HG03159 (cell line): ENCODE data around the gene MYO3B.

Source experiments
- ATAC-seq: cut with Tn5 transposase; IDR thresholded peaks from one replicate; pipeline ENCODE4 v1.9.1; 2021; ENCODE audit warnings: mild to moderate bottlenecking, moderate library complexity; ENCODE audit not compliant: unreplicated experiment

MYO3B gene

DNA sequence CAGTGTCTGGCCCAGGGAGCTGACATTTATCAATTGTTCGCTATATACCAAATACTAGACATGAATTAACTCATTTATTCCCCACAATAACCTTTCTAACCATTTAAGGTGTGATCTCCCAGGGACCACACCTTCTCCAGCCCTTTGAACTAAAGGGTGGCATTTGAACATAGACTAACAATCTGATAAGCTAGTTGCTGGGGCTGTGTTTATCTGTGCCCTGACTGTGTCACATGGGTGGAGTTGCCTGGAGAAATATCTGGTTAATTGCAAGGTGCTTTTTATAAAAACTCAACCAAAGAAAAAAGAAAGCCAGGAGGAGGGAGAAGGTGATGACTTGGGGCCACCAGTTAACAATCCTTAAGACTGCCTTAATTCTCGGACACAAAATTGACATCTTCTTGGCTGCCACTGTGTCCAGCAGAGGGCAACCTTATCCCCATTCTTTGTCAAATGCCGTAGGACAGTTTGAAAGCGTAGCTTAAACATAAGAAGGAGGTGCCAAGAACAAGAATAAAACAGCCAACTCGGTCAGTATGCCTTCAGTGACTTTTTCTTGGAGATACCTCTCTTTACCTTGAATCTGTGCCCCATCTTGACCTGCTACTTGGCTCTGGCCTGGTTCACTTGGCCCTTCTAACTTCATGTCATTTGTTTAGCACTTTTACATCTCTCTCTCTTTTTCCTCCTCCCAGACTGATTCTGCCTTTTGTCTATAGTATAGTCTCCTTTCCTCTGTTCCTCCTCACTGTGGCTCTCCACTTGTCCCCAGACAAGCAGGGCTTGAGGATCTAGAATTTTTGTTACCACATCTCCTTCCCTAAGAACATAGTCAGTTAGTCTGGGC lies 183.4 kb downstream of the MYO3B start:
- no peak for ATAC-seq

DNA sequence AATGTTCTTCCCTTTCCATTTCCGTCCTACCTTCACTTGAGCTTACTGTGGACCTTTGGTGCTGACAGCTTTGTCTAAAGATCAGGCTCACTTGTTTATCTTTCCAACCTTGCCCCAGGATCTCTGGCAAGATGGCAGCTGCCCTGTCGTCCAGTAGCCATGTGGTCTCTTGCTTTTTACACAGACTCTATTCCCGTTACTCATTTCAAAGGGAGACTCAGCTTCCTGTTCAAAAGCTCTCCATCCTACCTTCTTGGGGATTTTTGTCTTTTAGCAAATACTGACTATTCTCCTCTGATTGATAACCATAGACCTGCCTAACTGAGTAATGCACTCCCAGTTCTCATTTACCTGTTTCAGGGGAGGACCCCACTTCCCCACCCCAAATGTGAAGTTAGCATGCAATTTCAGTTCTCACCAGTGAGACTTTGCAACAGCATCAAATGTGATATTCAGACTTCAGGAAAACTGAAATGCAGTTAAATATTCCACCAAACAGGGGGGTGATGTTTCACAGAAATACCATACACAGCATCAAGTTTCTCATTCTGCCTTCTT lies 184.4 kb downstream of the MYO3B start:
- ATAC-seq, result no peak

DNA sequence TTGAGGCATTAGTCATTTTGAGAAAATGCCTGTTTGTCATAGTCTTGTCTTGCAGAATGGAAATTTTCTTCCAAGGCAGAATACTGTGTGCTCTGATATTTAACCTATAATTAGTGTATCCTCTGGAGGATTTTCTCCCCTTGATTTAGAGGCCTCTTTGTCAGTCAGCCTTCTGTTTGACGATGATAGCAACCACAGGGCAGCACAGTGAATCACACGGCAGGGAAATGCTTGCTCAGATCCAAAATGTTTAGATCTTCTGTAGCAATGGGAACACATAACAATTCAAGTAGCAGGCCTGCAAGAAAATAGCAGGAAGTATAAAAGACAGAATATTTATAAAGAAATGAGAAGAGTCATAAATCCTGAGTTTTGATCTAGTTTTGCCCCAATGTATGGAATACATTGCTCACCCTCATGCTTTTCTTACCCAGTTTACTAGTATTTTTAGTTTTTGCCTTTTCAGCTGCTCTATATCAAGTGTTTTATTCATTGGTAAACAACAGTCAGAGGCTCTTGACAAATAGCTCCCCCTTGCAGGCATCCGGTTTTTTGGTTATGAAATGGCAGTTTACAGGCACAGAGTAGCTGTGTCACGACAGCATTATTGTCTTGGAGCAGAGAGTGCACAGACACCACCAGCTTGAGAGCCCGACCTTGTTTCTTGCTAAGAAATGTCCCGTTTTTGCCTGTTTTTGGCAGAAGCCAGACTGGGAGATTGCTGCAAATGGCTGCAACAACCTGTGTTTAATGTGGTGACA lies 185.1 kb downstream of the MYO3B start:
- ATAC-seq, result no peak

DNA sequence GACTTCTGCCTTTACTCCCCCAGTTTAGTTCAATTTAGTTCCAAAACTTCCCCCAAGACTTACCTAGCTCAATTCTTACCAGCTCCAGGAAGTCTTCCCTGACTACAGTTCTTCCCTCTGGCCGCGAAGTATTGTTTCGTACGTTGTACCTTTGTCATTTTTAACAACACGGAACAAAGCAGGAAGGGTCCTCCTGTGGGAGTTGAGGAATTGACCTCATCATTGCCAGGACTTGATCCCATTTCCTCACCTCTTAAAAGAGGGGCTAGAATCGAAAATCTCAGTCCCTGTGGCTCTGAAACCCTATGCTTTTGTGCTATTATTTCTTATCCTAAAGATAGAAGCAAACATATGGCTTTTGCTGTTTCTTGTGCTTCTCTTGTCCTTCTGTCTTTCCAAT lies 187.1 kb downstream of the MYO3B start:
- no peak for ATAC-seq

DNA sequence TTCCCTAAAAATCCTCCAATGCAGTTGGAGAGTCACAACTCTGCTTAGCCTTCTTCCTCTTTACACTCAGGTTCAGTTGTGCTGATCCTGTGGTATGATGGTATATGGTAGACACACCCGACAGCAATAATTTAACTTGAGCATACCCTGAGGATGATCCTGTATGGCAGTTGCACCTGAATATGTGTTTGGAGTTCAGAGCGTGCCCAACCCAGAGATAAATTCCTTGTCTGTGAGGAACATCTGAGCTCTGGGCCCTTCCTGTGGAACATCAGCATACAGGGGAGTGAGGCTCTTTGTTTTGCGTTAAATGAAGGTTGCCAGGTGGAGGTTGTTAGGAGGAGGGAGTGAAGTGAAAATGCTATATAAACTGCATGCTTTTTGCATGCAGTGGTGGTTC lies 187.7 kb downstream of the MYO3B start:
- ATAC-seq, result no peak

DNA sequence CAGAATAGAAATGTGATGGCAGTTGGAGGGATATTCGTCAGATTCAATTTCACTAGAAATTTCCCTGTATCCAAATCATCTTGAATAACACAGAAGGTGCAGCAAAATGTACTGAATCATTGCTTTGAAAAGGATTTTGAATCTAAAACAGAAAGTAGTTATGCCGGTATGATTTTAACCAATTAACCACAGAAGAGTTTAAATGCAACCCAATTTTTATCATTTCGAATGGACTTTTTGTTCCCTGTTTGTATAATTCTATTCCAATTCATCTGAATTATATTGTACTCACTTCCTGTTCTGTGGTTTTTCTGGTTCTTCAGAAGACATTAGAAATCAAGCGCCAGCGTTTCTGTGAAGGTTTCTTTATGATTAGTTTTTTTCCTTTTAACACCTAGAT lies 190.4 kb downstream of the MYO3B start:
- ATAC-seq, result no peak

DNA sequence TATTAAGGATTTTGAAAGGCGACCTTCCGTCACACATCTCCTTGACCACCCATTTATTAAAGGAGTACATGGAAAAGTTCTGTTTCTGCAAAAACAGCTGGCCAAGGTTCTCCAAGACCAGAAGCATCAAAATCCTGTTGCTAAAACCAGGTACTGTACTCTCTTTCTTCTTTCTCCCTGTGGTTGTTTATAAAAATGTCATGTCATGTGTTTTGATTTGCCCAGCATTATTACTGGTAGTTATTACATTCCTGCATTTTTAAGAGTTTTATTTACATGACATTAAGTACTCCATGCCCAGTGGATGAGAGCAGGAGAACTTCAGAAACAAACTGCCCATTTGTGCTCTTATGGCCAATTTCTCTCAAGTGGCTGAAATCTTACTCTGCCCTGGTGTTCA lies 191.3 kb downstream of the MYO3B start:
- no peak for ATAC-seq

DNA sequence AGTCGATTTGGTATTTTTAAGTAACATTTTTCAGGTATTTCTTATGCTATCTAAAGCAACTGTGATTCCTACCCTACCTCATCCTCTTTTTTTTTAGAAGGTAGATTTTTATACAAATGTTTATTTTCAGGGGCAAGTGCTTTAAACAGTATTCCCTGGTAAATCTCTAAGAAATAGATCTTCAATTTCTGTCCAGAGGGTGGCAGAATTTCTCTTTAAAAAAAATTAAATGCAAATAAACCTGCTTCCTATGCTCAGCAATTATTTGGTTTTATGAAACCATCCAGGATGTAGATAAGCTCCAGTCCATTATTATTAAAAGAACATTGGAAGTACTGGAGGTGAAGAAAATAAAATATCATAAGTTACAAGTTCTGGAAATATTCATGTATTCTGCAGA lies 191.9 kb downstream of the MYO3B start:
- ATAC-seq, result no peak

DNA sequence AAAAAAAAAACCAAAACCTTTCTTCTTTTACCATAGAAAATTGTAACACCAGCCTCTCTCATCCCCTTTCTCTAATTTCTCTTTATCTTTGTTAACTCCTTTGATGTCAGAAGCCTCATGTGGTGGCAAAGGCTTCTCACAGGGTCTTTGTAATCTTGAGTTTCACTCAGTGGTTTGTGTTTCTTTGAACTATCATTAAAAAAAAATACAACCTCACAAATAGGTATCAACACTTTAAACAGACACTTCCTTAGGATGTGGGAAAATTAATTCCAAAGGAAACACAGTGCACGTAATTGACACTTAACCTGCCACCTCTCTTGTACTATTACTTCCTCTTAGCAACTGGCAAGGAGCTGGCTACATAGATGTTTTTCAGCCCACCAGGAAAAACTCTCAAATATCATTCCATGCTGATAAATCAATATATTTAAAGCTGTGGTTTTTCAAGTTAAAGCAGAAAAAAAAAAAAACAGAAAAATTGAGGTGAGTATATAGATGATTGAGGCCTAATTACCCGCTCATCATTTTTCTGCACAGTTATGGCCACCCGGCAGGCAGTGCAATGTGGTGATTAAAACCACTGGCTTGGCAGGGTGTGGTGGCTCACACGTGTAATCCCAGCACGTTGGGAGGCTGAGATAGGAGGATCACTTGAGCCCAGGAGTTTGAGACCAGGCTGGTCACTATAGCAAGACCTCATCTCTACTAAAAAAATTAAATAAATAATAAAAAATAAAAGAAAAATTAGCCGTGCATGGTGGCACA lies 193.5 kb downstream of the MYO3B start:
- no peak for ATAC-seq

DNA sequence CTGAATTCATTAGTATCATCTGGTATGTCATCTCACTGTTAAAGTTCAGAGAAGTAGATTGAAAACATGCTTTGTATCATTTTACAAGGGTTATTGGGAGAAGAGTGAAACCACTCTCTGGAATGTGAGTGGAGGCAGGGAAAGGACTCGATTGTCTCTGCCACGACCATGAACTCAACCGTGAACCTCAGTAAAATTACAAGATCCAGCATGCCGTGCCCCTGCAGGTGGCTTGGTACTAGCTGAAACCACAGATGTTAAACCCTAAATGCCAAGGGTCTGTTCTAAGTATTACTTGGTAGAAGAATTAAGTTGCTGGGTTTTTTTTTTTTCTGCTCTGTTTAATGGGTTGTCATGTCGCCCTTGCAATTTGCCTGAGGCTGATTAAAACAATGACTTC lies 197.2 kb downstream of the MYO3B start:
- no peak for ATAC-seq

DNA sequence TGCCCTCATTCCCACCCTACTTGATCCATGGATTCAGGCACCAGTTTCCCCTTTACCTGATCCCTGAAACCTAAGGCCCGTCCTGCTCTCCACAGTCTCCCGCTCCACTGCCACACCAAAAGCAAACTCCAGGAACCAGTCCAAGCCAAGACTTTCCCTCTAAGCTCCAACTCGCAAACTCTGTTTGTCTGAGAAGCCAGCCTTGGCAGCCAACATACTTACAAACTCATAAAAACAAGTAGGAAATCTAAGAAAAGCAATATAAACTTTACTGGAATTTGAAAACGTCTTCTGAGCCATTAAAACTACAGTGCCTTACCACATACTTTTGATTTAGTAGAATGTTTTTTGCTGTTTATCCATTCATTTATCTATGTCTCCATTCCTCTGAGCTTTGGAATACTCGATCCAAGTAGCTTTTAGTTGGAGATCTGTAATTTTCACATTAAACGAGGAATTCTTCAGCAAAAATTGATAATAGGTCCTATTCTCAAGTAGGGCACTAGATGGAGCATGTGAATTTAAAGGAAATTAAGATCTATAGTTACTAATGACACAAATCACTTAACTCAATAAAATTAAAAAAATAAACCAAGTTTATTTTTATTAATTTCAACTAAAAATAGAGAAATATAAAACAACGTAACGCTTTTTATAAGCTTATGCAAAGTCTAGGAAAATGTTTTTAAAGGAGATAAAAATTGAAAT lies 199.7 kb downstream of the MYO3B start:
- ATAC-seq, result no peak

DNA sequence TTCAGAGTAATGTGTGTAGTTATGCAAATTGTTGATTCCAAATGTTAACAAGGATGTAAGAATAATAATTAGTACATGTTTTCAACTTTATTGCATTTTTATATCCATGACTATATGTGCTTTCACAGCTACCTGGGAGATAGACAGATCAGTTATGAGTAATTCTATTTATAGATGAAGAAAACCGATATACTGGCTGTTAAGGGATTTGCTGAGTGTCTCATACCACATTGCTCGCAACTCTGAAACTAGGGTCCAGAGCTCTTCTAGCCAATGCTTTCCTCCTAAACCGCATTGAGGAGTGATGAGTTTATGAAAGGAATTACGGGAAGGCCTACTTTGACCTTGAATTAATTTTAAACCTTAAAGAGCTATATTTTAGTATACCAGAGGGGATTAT lies 202.3 kb downstream of the MYO3B start:
- ATAC-seq, result no peak

DNA sequence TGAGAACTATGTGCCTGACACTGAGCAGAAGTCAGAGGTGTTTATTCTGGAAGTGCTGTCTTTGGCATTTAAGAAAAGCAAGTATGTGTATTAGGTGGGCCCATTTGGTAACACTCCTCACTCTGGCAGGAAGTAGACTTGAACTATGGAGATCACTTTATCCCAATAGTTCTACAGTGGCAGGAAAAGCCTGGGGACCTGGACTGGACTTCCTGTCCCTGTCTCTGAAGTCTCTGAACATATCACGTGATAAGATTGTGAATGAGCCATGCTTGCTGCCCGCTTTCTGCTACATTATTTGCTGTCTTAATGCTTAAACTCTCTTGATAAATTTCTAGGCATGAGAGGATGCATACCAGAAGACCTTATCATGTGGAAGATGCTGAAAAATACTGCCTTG lies 203.7 kb downstream of the MYO3B start:
- ATAC-seq, result no peak

DNA sequence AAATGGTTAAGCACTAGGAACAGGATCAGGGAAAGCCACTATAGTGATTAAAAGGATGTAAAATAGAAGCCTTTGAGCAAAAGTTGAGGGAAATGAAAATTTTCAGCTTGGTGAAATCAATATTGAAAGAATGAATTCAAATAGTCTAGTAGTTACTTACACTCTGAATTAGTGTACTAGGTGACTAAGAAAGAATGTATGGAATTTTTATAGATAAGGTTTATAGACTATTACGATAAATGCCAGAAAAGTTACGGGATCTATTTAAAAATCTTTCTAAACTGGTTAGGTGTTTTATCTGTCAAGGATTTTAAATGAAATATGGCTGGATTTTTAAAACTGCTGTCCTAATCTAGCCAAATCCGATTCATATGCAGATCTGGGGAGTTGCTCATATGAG lies 208.6 kb downstream of the MYO3B start:
- no peak for ATAC-seq

DNA sequence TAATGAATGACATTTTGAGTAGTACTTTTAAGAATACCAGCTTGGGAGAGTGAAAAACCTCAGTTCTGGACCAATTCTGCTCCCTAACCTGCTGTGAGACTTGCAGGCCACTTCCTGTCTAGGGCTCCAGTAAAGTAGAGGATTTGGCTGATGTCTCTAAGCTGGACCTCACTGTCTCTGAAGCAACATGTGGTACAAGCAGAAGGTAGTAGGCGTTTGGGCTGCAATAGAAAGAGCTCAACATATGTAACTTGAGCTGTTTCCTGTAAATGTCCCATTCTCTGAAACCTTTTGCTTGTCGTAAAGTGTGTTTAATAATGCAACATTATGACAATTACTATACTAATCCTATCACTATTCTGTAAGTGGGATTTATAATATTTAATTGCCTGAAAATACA lies 213.1 kb downstream of the MYO3B start:
- no peak for ATAC-seq

DNA sequence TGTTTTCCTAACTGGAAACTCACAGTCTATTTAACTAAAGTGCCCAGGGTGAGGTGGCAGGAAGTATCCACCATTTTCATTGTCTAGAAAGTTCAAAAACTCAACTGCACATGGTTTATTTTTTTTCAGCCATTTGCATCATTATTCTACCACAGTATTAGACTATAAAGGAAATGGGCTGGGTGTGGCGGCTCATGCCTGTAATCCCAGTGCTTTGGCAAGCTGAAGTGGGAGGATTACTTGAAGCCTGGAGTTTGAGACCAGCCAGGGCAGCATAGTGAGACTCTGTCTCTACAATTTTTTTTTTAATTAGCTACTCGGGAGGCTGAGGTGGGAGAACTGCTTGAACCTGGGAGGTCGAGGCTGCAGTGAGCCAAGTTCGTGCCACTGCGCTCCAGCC lies 213.8 kb downstream of the MYO3B start:
- ATAC-seq, result no peak

DNA sequence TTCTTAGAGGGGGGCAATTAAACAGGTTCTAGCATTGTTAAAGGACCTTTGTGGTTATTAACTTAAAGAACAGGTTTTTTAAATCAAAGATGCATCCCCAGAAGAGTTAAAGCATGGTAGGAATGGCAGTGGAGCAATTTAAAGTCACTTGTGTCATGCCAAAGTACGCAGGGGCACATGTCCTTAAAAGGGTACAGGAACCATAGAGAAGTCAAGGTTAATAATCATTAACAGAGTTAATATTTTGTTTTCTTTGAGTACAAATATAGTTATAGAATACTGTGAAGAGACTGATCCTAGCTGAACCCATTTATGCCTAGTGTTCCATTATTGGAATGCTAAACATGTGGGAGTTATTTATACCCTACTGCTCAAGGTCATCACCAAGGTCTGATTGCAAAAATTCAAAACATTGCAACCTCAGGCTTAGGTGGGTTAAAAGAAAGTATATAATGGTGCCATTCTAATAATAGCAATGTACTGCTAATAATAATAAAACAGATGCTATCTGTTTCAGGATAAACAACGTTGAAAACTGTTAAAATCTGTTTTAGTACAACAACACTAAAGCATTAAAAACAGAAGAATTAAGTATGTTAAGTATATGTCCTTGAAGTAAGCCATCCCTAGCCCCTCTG lies 216.0 kb downstream of the MYO3B start:
- no peak for ATAC-seq

DNA sequence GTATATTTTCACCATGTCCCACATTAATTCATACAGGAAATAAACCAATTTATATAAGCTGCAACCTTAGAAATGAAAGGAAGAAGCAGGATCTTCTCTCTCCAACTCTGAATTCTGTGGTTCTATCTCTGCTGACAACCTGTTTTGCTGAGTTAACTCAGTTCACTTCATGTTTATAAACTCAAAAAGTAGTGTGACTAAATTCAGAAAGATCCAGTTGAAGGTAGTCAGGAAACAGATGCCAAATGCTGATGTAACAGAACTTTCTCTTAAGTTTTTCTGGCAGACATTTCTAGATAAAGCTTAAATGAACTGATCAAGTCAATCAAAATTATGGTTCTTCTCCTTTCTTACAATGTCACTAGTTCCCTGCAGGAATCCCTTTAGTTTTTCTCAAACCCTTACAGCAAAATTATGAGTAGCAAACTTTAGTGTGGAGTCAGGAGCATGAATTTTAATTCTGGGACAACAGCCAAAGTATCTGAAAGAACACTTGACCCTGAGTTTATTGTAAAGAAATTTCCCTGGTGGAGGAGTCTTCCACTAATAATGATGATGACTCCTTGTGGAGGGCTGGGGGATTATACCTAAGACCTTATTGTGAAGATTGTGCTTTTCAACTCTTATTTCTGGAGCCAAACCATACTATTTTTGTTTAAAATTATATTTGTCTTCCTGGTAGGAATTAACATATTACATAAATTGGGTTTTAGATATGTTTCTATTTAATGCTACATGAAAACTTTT lies 216.9 kb downstream of the MYO3B start:
- ATAC-seq, result no peak

DNA sequence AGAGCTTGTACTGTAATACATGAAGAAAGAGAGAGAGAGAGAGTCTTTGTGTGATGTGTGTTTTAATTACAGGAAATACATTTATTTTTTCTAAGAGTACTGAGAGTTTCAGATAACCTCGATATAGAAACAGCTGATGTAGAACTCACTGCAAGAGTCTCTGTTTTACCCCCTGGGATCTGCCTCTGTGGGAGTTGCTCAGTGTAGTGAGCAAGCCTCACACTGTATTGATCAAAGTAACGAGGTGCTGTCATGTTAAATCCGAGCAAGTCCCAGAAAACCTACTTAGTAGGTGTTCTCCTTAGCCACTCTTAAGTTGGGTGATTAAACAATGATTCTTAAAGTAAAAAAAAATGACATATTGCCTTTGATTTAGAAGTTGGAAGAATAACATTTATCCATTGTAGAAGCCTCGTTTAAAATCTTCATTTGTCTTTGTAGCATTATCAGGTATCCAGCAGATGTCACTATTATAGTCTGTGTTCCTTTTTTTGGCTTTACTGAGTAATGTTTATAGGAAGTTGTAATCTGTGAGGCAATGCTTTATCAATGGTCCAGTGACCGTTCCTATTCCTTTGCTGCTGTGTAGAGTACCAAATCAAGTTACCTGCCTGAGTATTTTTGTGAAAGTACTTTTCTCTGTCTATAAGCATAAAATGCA lies 219.0 kb downstream of the MYO3B start:
- no peak for ATAC-seq
